ENCODE data around the gene SPATA16.
"Not testable (repeated sequence)": the region's sequence is repeated elsewhere in the genome, so short reads cannot be mapped to it uniquely, and the experiment has no call there.

Gene SPATA16

GRCh38 chr3:172931746-172932285 is 209.2 kb downstream of the SPATA16 start:
- DNase-seq: no peak

DNA sequence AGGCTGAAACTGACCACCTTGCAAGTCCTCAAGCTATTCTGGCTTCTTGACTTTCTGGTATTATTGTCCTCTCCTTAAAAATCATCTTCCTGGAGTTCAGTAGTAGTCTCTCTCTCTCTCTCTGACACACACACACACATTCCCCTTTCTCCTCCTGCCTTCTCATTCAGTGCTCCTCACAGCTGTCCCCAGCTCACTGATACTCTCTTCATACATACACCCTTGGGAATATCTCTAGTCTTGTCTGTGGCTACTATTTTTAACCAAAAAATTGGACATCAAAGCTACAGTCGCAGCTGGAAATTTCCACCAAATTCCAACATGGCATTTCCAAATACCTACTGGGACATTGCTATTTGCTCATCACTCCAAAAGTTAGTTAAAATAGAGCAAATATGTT is 211.6 kb downstream of the SPATA16 start:
- DNase-seq: no peak

- DNase-seq: no peak
Observed at GRCh38 chr3:172924546-172924945, 216.5 kb downstream of the SPATA16 start.

DNA sequence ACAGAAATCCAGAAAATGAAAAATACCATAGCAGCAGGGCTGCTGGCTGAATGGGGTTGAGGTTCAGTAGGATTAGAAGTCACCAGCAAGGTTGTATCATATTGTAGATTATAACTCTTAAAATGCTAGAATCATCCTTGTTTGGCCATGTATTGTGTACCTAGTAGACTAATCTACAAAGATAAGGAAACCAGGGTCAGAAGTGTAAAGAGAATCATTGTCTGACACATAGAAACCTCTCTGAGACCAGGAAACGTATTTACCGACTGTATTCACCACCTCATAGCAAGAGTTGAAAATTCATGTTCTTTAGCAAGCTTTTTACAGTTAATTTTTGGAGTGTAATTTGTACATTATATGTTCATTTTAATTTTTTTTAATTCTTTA is 221.7 kb downstream of the SPATA16 start:
- DNase-seq: no peak

DNA sequence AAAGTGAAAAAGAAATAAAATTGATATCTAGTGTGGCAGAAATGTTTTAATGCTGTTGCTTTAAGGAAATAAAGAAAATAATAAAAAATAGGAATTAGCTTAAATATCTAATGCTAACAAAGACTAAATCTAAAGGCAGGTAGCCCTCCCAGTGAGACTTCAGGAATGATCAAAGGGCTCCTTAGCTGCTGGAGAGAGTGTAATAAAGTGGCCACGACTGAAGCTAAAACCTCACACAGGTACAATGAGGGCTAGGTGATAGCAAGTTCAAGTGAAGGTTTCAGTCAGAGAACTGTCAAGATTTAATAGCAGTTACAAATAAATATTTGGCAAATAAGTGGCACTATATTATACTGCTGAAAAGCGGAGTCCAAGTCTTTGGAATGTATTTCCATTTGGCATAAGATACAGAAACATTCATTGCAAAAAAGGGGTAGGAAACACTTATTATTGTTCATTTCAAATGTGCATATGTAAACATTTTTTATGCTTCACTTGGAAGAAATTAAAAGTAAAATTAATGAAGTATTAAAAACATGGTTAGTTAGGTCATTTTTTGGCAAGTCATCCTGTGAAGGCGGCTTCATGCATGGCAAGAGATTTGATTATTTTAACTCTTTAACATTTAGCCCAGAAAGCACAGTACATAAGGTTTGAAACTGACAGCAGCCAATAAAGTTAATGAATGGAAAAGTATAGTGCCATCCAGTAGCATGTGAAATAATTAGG is 222.3 kb downstream of the SPATA16 start:
- no peak for DNase-seq

- no peak for DNase-seq
Observed at GRCh38 chr3:172918165-172918564, 222.9 kb downstream of the SPATA16 start.

DNA sequence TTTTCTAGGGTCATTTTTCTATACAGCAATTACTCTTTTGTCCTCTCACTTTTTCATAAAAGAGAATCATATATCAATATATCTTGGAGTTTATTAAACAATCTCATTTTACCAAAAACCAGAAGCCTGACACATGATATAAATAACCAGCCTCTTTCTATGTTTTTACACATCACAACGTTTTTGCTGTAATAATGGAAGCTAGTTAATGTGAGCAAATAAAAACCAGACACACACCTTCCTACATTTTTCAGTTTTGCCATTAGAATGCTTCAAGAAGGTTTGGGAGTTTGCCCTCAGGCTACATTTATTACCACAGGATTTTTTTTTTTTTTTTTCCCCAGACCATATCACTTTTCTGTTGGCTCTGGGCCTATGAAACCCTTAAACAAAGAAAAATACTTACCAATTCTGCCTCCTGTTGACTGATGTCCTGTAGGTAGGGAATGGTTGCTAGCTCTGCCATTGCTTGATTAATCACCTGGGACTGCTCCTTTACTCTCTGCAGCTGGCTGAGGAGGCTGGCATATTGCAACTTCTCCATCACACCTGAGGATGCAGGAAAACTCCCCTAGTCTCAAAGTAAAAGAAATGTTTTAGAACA is 225.0 kb downstream of the SPATA16 start:
- no peak for DNase-seq

DNA sequence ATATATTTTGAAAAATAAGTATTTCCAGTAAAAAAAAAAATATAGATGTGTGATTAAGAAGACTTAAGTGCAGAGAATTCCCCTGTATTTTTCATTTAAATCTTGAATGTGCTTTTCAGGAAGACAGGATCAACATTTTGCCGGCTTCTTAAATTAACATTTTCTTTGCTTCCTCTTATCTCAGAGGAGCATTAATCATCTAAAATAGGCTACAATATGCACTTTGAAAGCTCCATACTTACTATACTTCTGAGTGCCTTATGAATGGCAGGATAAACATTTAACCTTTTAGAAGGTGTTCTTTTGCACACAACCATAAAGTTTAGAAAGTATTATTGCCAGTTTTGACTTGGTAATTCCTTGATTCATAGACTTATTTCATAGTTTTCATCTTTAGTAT is 226.2 kb downstream of the SPATA16 start:
- no peak for DNase-seq

DNA sequence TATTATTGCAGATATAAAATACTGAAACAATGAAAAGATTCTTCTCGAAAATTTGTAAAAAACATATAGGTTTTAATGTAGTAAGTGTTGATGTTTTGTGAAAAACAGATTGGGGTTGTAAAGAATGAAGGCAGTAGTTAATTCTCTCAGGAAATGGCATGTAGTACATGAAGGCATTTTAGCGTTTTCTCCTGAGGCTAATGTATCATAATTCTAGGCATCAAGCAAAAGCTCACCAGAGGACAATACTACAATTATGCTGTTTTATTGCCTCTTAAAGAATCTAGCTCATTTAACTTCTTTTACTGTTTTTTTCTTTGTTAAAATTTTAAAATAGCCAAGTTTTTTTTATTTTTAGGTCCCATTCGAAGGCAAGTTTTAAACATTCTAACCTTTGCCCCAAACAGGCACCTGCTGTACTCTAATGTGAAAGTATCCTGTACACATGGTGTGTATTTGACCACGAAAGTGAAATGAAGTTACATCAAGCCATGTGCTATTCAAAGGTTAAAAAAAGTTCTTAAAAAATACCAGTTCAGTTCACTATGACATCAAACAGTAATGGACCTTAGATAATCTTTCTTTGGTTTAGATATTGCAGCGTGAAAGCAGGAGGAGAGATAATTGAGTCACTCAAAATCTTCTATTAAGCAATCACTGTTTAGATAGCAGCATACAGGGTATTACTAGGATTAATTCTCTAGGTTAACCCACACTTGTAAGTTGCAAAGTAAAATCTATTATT is 227.0 kb downstream of the SPATA16 start:
- no peak for DNase-seq

GRCh38 chr3:172911142-172911541 is 229.9 kb downstream of the SPATA16 start:
- DNase-seq: no peak

DNA sequence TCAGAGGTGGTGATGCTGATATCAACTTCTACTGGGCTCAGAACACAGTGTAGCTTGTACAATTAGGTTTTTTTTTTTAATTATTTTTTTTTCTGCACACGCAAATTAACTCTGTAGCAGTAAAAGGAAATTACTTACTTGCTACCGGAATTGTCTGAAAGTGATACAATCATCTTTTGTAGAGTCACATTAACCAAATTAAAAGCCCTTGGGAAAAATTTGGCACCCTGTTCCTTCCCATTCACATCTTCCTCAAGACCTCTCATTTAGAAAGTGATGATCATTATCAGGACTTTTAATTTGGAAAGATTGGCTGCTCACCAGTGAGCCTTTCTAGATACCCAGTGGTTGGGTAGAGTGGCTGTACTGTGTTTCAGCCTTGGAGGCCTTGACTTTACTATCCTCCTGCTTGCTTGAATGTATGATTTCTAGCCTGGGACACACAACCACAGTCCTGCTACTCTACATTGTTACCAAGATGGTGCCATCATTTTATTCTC is 232.2 kb downstream of the SPATA16 start:
- no peak for DNase-seq

DNA sequence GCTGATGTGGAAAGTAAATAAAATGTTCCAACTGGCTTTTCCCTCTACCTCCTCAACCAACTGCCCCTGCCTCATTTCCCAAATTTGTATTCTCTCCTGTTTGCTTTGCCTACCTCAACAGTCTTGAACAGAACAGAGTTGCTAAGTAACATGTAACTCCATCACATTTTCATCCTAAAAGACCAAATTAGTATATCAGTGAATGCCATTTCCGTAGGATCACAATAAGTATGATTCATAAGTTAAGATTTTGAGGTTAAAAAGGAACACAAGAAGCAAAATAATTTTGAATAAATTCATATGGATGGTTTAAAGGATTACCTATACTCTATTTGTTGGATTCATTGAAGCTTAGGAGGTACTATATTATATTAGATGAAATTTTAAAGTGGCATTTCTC is 235.6 kb downstream of the SPATA16 start:
- no peak for DNase-seq

DNA sequence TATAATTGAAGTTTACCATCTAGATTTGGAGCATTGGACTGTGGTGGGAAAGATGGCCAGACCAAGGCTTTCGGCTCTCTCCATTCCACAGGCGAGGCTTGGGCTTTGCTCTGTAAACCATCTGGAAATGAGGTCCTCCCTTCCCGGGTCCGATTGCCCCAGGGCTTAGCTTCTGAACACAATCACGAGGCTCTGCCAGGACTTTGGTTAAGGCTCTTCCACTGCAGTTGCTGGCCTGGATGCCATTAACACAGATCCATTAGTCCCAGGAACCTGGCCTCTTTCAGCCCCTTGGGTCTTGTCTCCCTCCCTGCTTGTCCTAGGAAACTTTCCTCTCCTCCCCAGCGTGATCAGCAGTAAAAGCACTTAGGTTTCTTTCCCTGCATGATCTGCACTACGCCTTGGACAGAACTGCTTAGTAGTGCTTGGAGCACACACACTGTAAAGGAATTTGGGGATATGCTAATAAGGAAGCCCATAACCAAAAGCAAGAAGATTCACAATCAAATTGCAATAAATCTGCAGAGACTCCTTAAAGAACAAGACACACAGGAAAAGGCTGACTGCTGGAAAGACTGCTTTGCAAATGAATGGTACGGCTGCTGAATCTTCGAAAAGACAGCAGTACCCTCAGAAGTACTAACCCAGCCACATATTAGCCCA is 236.2 kb downstream of the SPATA16 start:
- no peak for DNase-seq

DNA sequence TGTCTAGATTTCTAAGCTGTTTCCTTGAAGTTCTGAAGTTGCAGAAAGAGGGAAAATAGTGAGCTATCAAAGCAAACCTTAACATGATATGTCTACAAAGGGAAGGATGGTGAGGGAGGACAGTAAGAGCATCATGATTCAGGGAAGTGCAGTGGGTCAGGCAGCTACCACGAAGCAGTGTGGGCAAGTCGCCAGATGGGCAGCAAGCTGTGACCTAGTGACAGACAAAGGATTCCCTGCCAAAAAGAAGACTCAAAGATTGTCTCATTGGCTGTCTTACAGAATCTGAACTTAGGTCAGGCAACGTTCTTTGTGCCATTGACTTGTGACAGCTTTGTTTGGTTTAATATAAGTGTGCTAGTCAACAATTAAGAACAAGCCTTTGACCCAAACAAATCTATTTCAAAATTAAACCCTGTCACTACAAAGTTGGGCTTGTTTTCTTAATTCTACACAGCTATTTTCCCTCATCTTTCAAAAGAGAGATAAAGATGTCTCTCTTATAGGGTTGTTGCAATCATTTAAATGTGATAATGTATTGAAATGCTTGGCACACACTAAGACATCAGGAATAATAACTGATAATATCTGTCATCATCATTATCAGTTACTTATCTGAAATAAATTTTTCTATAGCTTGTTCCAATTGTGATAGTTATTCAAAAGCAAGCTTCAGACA is 237.3 kb downstream of the SPATA16 start:
- no peak for DNase-seq

DNA sequence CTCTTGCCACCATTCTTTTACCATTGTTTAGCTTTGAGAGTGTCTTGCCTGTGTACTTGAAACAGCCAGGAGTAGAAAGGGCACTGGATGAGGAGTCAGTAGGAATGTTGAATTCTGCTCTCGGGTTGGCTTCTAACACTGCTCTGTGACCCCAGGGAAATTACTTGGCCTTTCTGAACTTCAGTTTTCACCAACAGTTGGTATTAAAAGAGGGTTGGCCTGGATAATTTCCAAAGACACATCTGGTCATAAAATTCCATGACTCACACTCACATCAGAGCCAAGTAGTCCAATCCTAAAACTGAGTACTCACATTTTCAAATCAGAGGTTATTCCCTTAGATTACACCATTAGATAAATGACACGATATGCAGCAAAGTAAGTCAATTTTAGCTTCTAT is 248.9 kb downstream of the SPATA16 start:
- DNase-seq: no peak

GRCh38 chr3:172885704-172886103 is 255.3 kb downstream of the SPATA16 start:
- no peak for DNase-seq

DNA sequence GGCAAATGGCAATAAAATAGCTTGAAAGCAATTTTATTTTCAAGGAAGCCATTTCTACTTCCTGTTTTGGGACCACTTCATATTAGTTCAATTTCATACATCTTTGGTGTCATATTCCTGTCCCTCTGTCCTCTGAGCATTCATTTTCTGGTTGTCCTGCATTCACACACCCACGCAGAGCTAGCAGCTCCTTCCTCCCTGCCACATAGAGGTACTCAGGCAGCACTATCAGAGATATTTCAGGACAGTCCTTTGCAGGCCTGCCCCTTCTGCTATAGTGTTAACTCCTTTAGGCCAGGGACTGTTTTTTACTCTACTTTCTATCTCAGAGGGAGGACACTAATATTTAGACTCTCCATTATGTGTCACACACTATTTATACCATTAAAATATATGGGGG is 258.5 kb downstream of the SPATA16 start:
- no peak for DNase-seq

DNA sequence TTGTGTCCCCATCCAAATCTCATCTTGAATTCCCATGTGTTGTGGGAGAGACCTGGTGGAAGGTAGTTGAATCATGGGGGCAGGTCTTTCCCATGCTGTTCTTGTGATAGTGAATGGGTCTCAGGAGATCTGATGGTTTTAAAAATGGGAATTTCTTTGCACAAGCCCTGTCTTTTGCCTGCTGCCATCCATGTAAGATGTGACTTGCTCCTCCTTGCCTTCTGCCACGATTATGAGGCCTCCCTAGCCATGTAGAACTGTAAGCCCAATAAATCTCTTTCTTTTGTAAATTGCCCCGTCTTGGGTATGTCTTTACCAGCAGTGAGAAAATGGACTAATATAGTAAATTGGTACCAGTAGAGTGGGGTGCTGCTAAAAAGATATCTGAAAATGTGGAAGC is 261.7 kb downstream of the SPATA16 start:
- DNase-seq: not testable (repeated sequence)

DNA sequence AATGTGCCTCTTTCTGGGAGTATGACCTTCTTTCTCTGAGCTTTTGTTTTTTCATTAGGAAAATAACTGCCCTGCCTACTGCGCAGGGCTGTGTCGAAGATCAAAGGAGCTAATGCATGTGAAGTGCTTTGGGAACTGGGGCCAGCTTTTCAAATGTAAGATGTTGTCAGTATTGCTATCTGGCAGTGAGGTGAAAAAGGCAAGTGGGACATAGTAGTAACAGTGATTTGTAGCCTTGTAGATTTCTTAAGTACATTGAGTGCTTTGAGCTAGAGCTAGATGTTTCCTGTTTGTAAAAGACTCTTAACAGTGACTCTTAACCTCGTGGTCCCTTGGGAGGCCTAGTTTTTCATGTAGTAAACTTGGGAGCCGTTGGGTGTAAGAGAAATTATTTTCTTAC is 264.0 kb downstream of the SPATA16 start:
- DNase-seq: no peak

GRCh38 chr3:172876297-172876696 is 264.7 kb downstream of the SPATA16 start:
- DNase-seq: no peak

GRCh38 chr3:172875039-172875438 is 266.0 kb downstream of the SPATA16 start:
- DNase-seq: no peak

- DNase-seq: no peak
Observed at GRCh38 chr3:172869784-172870518, 271.1 kb downstream of the SPATA16 start.
